Muscle of back (tissue), 11 donors: ENCODE data around the gene ERC2. TPM values are rescaled to one million over a fixed set of nuclear protein-coding genes. Genes with fewer than 3 reads are reported as not detected.
"Not testable (repeated sequence)": the region's sequence is repeated elsewhere in the genome, so short reads cannot be mapped to it uniquely, and the experiment has no call there.

Experiments
- DNase-seq, 3 donors: peaks; one replicate each; pipeline versions ENCODE4 v3.0.0 to v3.0.0-alpha.2; 2013
- polyA plus RNA-seq, 10 donors: library from polyadenylated mRNA; unstranded; fragments of 120-200 nt; gene quantifications; one replicate each; pipeline ENCODE4 v1.2.1, GENCODE V29; 2013; ENCODE audit not compliant: insufficient read length in 10 of 10

Gene ERC2
- polyA plus RNA-seq, 10 donors: 0.76 to 2.5 (median 1.6) TPM

DNA sequence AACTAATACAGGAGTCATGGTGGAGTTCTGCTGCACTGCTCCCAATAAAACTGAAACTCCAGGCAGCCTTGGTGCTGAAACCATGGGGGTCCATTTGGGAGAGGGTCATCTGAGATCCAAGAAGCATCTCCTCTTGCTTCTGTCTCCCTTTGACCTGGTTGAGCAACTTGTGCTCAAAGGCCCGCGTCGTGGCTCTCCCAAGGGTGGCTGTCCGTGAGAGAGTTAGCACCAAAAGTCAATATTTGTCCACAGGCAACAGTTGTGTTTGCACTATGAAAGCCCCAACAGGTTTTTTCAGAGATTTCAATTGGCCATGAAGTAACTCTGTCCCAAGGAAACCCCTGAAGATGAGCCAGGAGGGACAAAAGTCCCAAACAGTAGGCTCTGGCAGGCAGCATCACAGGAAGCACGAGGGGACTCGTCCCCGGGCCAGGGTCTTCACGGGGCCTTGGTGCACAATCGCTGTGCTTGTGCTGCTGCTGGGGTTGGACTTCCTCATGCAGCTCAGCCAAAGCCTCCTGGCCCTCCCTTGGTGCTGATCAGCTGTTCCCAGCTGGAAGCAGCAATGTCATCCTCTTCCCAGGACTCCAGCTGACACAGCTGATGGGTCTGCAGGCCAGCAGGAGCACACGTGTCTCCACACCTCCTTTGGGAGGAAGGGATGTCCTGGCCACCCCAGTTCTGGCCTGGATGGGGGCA lies 941.8 kb downstream of the ERC2 start:
- DNase-seq: peak in 2 of 3 donors; percentile 40 to 67

GRCh38 chr3:55525436-55525835 lies 942.8 kb downstream of the ERC2 start:
- DNase-seq: no peak

- DNase-seq: peak; percentile 66 to 76 (median 71)
These were observed 943.6 kb downstream of the ERC2 start for GRCh38 chr3:55524565-55525244.

DNA sequence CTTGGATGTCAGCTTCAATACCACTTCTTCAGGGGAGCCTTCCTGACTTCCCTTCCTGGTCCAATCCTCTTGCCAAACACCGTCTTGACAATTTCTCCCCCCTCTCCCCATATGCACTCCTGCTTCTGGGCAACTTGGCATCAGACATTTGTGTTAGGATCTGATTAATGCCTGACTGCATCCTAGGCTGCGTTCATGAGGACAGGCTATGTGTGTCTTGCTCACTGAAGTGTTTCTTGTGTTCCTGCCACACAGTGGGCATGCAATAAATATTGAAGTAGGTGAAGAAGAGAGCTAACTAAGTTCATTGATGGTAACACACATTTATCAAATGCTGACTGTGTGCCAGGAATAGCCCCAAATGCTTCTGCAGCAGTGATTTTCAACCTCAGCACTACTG lies 944.8 kb downstream of the ERC2 start:
- DNase-seq: no peak

- DNase-seq: peak in 2 of 3 donors; percentile 43 to 51
These were observed 946.4 kb downstream of the ERC2 start for GRCh38 chr3:55521738-55522421.

GRCh38 chr3:55521064-55521737 lies 947.1 kb downstream of the ERC2 start:
- DNase-seq: no peak

- no peak for DNase-seq
These were observed 949.2 kb downstream of the ERC2 start for GRCh38 chr3:55519019-55519418.

DNA sequence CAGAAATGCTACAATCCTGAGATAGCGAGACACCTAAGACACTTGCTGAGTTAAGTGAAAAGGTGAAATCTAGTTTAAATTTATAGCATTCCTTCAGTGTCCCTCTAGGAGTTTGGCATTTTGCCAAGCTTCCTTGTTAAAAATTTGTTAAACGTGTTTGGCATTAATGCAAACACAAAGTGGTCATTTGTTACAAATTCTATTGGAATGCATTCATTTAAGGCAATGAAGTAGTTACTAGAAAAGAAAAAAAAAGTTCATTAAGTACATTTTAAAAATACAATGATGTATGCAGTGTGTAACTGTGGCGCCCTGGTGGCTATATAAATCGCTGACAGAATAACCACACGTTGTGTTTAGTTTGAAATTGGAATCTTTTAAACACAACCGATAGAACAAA lies 949.8 kb downstream of the ERC2 start:
- DNase-seq: no peak

DNA sequence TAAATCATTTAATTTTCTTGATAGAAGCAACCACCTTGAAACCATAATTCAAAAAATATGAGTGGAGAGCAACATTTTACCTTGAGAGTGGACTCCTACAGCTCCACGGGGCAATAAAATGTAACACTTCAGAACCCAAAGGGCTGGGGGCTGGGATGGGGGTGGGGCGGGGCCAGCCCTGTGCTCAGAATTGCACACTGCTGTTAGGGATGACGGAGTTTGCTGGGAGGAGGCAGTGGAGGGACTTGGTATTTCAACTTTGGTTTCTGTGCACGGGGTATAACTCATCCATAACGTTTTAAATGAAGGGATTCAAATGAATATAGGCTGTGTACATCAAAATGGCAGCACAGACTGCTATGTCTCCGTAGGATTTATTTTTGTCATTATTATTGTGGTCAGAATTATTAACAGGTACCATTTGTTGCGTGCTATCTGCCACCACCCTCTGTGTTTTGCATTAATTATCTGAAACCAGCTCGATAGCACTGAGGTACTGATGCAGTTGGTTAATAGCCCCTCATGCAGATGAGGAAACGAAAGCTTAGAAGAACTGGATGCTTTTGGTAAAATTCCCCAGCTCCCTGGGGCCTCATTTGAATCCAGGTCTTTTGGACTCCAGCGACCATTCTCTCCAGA lies 951.8 kb downstream of the ERC2 start:
- DNase-seq: no peak

- no peak for DNase-seq
These were observed 952.6 kb downstream of the ERC2 start for GRCh38 chr3:55515550-55516246.

GRCh38 chr3:55514962-55515361 lies 953.3 kb downstream of the ERC2 start:
- DNase-seq: no peak

GRCh38 chr3:55512571-55513343 lies 955.5 kb downstream of the ERC2 start:
- no peak for DNase-seq

GRCh38 chr3:55511895-55512570 lies 956.2 kb downstream of the ERC2 start:
- DNase-seq: peak in 2 of 3 donors; percentile 63 to 77

- DNase-seq: no peak
These were observed 959.9 kb downstream of the ERC2 start for GRCh38 chr3:55508335-55508734.

DNA sequence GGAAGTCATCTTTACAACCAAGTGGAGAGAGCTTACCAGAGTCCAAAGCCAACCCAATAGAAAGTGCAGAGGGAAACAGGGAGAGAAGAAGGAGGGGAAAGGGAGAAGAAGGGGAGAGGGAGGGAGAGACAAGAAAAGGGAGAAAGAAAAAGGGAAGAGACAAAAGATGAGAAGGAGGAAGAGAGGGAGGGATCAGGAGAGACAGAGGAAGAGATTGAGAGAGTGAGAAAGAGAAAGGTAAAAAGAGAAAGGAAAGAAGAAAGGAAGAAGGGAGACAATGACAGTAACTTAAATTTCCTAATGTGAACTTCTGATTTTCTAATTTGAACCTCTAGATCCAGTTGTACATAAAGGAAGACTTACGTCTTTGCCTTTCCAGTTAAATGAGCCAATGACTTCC lies 960.5 kb downstream of the ERC2 start:
- no peak for DNase-seq

- no peak for DNase-seq
These were observed 962.5 kb downstream of the ERC2 start for GRCh38 chr3:55505776-55506175.

DNA sequence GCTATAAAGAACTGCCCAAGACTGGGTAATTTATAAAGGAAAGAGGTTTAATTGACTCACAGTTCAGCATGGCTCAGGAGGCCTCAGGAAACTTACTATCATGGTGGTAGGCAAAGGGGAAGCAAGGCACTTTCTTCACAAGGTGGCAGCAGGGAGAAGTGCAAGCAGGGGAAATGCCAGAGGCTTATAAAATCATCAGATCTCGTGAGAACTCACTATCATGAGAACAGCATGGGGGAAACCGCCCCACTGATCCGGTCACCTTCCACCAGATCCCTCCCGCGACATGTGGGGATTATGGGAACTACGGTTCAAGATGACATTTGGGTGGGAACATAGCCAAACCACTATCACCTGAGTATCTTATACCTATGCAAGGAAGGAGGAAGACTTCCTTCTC lies 963.2 kb downstream of the ERC2 start:
- not testable (repeated sequence) for DNase-seq

GRCh38 chr3:55501905-55502304 lies 966.4 kb downstream of the ERC2 start:
- DNase-seq: no peak

DNA sequence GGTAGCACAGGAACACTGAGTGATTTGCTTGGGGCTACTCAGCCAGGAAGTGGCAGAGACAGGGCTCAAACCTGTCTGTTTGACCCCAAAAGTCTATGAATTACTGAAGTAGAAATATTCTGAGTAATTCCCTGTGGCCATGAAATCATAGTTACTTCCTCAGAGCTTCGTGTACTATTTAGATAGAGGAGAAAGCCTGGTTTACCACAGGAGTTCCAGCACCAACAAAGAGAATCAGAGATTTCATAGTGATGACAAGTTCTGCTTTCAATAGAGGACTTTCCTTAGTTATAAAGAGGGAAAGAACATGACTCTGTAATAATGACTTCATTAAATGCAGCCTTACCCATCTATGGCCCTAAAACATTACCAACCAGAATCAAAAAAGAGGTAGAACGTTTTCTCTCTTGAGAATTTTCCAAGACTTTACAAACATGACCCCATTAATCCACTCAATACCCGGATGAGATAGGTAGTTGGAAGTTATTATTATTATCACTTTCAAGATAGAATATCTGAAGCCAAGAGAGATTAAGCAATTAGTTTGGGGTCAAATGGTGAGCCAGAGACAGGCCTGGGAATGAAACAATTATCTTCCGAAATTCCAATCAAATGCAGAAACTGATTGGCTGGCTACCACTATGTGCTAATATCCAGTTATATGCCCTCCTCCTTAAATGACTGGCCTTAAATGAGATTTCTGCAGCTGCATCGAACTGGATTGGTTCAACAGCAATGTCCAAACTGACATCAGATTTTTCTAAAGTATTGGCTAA lies 967.5 kb downstream of the ERC2 start:
- no peak for DNase-seq
